AG09319 (cell line): ENCODE data around the gene OTOGL.

ENCODE experiments used
- DNase-seq: peaks from one replicate; pipeline ENCODE4 v3.0.0-alpha.2; 2010; ENCODE audit warnings: low read depth; ENCODE audit errors: extremely low read depth
- TF ChIP-seq, protein P1 (sequence below): IDR thresholded peaks from 2 replicates; pipeline ENCODE4 v1.5.1; 2011; ENCODE audit warnings: low read depth, mild to moderate bottlenecking, inconsistent platforms, low read length, moderate library complexity

OTOGL gene

DNA sequence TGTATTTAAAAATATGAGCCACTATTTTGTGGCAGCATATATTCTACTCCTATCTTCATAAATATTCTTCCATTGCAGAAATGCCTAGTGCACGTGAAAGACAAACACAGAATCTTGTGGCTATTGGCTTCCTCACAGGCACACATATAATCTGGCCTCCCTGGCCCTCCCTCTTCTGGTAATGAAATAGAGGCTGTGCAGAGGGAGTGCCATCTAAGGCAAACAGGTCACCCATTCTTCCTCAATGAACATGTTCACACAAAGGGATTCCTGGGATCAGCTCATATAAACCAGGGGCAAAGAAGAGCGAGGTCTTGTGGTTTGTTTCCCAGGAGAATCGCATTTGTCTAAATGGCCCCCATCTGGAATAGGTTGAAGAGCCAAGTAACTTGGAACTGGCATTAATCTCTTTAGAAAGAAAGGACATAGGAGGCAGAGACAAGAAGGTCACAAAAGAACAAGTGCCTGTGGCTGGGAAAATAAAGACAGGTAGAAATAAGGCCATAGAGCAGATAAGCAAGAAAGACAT, 173.1 kb downstream of the OTOGL start:
- TF ChIP-seq, protein P1, sequence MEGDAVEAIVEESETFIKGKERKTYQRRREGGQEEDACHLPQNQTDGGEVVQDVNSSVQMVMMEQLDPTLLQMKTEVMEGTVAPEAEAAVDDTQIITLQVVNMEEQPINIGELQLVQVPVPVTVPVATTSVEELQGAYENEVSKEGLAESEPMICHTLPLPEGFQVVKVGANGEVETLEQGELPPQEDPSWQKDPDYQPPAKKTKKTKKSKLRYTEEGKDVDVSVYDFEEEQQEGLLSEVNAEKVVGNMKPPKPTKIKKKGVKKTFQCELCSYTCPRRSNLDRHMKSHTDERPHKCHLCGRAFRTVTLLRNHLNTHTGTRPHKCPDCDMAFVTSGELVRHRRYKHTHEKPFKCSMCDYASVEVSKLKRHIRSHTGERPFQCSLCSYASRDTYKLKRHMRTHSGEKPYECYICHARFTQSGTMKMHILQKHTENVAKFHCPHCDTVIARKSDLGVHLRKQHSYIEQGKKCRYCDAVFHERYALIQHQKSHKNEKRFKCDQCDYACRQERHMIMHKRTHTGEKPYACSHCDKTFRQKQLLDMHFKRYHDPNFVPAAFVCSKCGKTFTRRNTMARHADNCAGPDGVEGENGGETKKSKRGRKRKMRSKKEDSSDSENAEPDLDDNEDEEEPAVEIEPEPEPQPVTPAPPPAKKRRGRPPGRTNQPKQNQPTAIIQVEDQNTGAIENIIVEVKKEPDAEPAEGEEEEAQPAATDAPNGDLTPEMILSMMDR: no peak
- DNase-seq: no peak

DNA sequence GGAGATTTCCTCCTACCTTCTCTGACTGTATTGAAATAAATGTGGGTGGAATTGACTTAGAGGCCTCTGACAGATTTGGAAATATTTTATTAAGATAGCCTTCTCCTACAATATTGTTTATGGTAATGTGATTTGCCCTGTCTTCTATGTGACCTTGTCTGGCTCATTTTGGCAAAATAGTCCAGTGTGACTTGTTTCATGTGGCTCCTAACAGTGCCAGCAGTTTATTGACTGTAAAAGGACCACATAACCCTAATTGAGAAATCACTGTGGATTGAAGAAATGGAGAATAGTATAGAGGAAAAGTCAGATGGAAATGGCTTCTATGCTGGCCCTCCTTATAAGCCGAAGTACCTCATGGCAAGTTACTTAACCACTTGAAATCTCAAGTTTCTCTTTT, 173.8 kb downstream of the OTOGL start:
- DNase-seq: no peak
- TF ChIP-seq, protein P1: no peak

DNA sequence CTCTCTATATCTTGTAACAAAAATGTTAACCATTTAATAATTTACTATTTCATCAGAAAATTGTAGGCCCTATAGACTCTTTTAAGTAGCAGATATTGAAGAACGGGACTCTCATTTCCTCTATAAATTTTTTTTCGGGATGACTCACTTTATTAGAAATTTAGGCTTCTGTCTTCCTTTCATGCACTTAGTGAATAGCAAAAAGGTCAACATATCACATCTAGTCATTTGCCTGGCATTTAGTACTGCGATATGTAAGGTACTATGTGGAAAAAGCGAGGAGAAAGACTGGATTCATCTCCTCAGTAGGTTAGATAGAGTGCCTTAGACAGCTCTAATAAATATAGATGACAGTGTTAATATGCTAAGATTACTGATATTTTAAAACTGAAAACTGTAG, 178.4 kb downstream of the OTOGL start:
- TF ChIP-seq, protein P1: no peak
- no peak for DNase-seq

DNA sequence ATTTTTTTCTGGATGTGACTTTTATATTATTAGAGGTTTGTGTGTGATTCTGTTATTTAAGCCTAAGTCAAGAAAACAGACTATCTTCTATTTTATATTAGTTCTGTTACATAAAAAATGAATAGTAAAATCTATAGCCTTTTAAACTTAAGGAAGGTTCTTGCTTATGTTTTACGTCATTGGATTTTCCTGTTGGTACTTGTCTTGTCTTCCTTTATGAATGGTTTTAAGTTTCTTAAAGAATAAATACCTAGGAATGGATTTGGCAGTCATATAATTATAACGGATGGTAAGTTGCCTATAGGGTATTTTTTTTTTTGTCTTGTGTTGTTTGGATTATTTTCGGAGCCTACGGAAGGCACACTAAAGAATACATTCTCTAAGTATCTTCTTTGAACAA, 182.9 kb downstream of the OTOGL start:
- DNase-seq: no peak
- TF ChIP-seq, protein P1: no peak

DNA sequence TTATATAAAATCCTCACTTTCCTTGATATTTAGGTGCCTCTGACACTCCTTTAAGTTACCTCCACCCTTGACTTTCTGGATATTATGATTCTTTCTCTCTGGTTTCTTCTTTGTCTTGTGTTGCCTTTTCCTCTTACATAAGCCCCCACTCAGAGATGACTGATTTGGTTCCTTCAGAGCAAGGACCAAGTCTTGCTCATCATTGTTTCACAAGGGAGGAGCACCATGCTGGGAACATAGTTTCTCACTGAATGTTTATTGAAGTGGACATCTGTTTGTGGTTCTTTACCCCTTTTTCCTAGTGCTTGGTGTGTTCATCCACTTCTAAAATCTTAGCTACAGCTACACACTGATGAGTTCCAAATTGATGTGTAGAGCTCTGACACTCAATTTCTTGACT, 183.4 kb downstream of the OTOGL start:
- no peak for DNase-seq
- TF ChIP-seq, protein P1: no peak

DNA sequence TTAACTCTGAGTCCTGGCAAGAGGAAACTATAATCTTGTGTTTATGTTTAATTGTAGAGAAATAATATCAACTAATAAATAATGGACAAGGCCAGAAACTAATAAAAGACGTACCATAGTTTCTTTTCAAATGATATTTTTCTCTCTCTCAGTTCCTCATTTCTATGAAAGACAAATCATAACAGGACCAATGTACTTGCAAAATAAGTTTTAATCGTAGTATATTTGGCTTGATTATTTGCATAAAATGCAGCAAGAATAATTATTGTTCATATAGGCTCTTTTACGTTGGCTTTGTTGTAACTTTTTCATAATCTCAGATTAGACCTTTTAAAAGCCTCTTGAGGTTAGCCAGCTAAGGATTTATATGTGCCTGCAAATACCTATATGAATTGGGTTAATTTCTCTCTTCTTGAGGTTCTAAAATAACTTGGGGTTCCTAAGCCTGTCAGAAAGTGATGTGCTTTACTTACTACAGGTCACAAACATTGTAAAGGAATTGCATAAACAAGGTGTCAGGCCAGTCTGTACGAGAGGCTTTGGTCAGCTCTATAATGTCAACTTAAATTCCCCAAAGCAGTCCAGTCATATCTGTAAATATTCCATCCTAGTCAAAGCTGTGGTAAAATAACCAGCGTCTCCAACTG, 191.9 kb downstream of the OTOGL start:
- no peak for DNase-seq
- TF ChIP-seq, protein P1: no peak

DNA sequence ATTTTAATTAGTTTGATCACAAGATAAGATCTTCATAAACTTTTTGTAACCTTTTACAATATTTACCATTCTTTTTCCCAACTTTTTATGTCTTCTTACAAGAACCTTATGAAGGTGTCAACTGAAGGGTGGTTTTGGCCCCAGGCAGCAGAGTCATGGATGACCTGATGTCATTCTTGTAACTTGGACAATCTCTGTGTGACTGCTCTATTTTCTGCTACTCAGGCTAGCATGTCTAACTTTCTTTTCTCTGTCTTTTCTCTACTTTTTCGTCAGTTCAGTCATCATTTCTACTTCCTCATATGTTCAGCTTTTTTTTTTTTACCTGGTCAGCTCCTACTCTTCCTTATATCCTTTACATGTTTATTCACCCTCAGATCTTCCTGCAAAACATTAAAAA, 194.0 kb downstream of the OTOGL start:
- TF ChIP-seq, protein P1: no peak
- DNase-seq: no peak
